GM10248 (cell line): ENCODE results near the gene ALKAL2.
A peak's percentile ranks its signal among the peaks of the same experiment; 100 is the strongest.
"Not testable (repeated sequence)": the region's sequence is repeated elsewhere in the genome, so short reads cannot be mapped to it uniquely, and the experiment has no call there.

Experiments used
- CTCF ChIA-PET: fragments of 300-600 bp; sonication (Branson Sonifier 250); formaldehyde crosslinking; extraction: SDS; loops from one replicate; lab custom pipeline; 2021; ENCODE audit warnings: antibody characterized with exemption; lab: Yijun Ruan, JAX
- POLR2A ChIA-PET: fragments of 350-650 bp; sonication (Branson Sonifier 250); formaldehyde crosslinking; extraction: SDS; loops from one replicate; lab custom pipeline; 2020; ENCODE audit warnings: antibody characterized with exemption; lab: Yijun Ruan, JAX
- DNase-seq: peaks from one replicate; pipeline ENCODE4 v3.0.0; 2012; ENCODE audit errors: extremely low spot score
- CTCF ChIP-seq: IDR thresholded peaks from 2 replicates; pipeline ENCODE4 v1.5.1; 2012; ENCODE audit warnings: mild to moderate bottlenecking, low read depth; ENCODE audit errors: extremely low read depth, missing control alignments, control extremely low read depth

The ALKAL2 gene

GRCh38 chr2:287911-288757 is at the start of gene ALKAL2:
TSS of gene ALKAL2 (minus strand) at chr2:288091. CDS start at chr2:287835, 256 bp downstream.
- TF ChIP-seq CTCF = no peak
- POLR2A ChIA-PET = no interaction called here
- CTCF ChIA-PET = interaction anchor here (1.1 to 1.8 kb wide), 2 partner anchors 14 kb away, joined by 3 to 4 read pairs; no protein-coding TSS in a partner anchor
- peak; percentile 28 for DNase-seq

GRCh38 chr2:336949-337348 is 49.1 kb upstream of the ALKAL2 start:
- POLR2A ChIA-PET, DNase-seq, CTCF ChIA-PET: not testable (repeated sequence)

GRCh38 chr2:336360-336759 is 48.5 kb upstream of the ALKAL2 start:
- DNase-seq = no peak
- ChIA-PET CTCF (no interaction called here), POLR2A (no interaction called here)
- TF ChIP-seq CTCF = no peak

- ChIA-PET POLR2A (no interaction called here), CTCF (no interaction called here)
- no peak for DNase-seq
- TF ChIP-seq CTCF = peak; percentile 8
Observed at GRCh38 chr2:332592-332991, 44.7 kb upstream of the ALKAL2 start.

GRCh38 chr2:328761-329160 is 40.9 kb upstream of the ALKAL2 start:
- POLR2A ChIA-PET = no interaction called here

GRCh38 chr2:323035-323434 is 35.1 kb upstream of the ALKAL2 start:
- CTCF ChIA-PET = no interaction called here
- no peak for DNase-seq
- POLR2A ChIA-PET = no interaction called here
- TF ChIP-seq CTCF = no peak

More at GRCh38 chr2:328761-329160, 40.9 kb upstream of the ALKAL2 start:
- DNase-seq = no peak
- no peak for TF ChIP-seq CTCF
- CTCF ChIA-PET = no interaction called here

GRCh38 chr2:322326-322725 is 34.4 kb upstream of the ALKAL2 start:
- no peak for DNase-seq
- POLR2A ChIA-PET = no interaction called here
- no peak for TF ChIP-seq CTCF
- CTCF ChIA-PET = no interaction called here
